Liver (tissue), 9 donors: ENCODE results near the gene CARMIL3. TPM values are rescaled to one million over a fixed set of nuclear protein-coding genes. Genes with fewer than 3 reads are reported as not detected.
"Not testable (repeated sequence)": the region's sequence is repeated elsewhere in the genome, so short reads cannot be mapped to it uniquely, and the experiment has no call there.

ENCODE experiments used
- DNase-seq: peaks from one replicate; pipeline ENCODE4 v3.0.0-alpha.2; 2017; ENCODE audit warnings: low spot score
- H3K27ac ChIP-seq, 2 donors: one replicate each; pipeline ENCODE4 v1.7.0; 2013; ENCODE audit warnings: inconsistent platforms in 2 of 2, low read length in 2 of 2, control low read depth in 1 of 2, low read depth in 1 of 2, mild to moderate bottlenecking in 1 of 2
- H3K27me3 ChIP-seq, 4 donors: one replicate each; pipeline versions ENCODE4 v1.6.1 to v1.7.0; 2013; ENCODE audit warnings: low read length in 3 of 4, inconsistent platforms in 1 of 4, mild to moderate bottlenecking in 1 of 4, moderate library complexity in 1 of 4; ENCODE audit not compliant: control insufficient read depth in 4 of 4, insufficient read depth in 4 of 4
- H3K36me3 ChIP-seq, 4 donors: one replicate each; pipeline versions ENCODE4 v1.6.1 to v1.7.0; 2013; ENCODE audit warnings: low read length in 3 of 4, mild to moderate bottlenecking in 3 of 4, low read depth in 1 of 4, moderate library complexity in 1 of 4; ENCODE audit not compliant: control insufficient read depth in 4 of 4, insufficient read depth in 3 of 4
- H3K4me1 ChIP-seq, 4 donors: one replicate each; pipeline versions ENCODE4 v1.6.1 to v1.7.0; 2013; ENCODE audit warnings: low read length in 3 of 4, mild to moderate bottlenecking in 3 of 4, moderate library complexity in 1 of 4; ENCODE audit not compliant: control insufficient read depth in 4 of 4, insufficient read depth in 4 of 4
- H3K4me3 ChIP-seq, 3 donors: one replicate each; pipeline versions ENCODE4 v1.6.1 to v1.7.0; 2013; ENCODE audit warnings: low read length in 3 of 3, control low read depth in 1 of 3, low read depth in 1 of 3, mild to moderate bottlenecking in 1 of 3
- H3K9ac ChIP-seq, 2 donors: one replicate each; pipeline ENCODE4 v1.7.0; 2013; ENCODE audit warnings: low read length in 2 of 2, mild to moderate bottlenecking in 2 of 2, moderate library complexity in 2 of 2, control low read depth in 1 of 2, low read depth in 1 of 2
- H3K9me3 ChIP-seq, 4 donors: one replicate each; pipeline versions ENCODE4 v1.6.1 to v1.7.0; 2013; ENCODE audit warnings: low read length in 3 of 4; ENCODE audit not compliant: control insufficient read depth in 4 of 4
- ATF3 ChIP-seq: IDR thresholded peaks from 2 replicates; pipeline ENCODE4 v1.6.1; 2016; ENCODE audit warnings: antibody characterized with exemption
- CTCF ChIP-seq: fragments of 150-350 bp; IDR thresholded peaks from 2 replicates; pipeline ENCODE4 v1.5.1; 2017; ENCODE audit warnings: improper control_type of control experiment, low read depth, low read length; ENCODE audit not compliant: missing input control
- EGR1 ChIP-seq, 2 donors: IDR thresholded peaks; 2 replicates each; pipeline ENCODE4 v1.6.1; 2016 to 2018; ENCODE audit warnings: antibody characterized with exemption in 2 of 2, low read depth in 2 of 2
- FOXA1 ChIP-seq: IDR thresholded peaks from 2 replicates; pipeline ENCODE4 v1.6.1; 2016; ENCODE audit warnings: antibody characterized with exemption
- GABPA ChIP-seq, 2 donors: IDR thresholded peaks in 1 of 2; conservative IDR thresholded peaks in 1 of 2; 2 replicates each; pipeline ENCODE4 v1.6.1; 2016; ENCODE audit warnings: antibody characterized with exemption in 2 of 2, mild to moderate bottlenecking in 1 of 2, moderate library complexity in 1 of 2
- HNF4A ChIP-seq, 2 donors: conservative IDR thresholded peaks; 2 replicates each; pipeline ENCODE4 v1.6.1; 2016; ENCODE audit warnings: antibody characterized with exemption in 2 of 2, mild to moderate bottlenecking in 2 of 2
- HNF4G ChIP-seq: IDR thresholded peaks from 2 replicates; pipeline ENCODE4 v1.6.1; 2016; ENCODE audit warnings: antibody characterized with exemption
- JUND ChIP-seq, 2 donors: IDR thresholded peaks; 2 replicates each; pipeline ENCODE4 v1.6.1; 2016; ENCODE audit warnings: antibody characterized with exemption in 2 of 2
- NR2F2 ChIP-seq: IDR thresholded peaks from 2 replicates; pipeline ENCODE4 v1.6.1; 2016; ENCODE audit warnings: antibody characterized with exemption
- RAD21 ChIP-seq, 2 donors: IDR thresholded peaks; 2 replicates each; pipeline ENCODE4 v1.6.1; 2016; ENCODE audit warnings: antibody characterized with exemption in 2 of 2, mild to moderate bottlenecking in 2 of 2
- REST ChIP-seq: IDR thresholded peaks from 2 replicates; pipeline ENCODE4 v1.6.1; 2016; ENCODE audit warnings: antibody characterized with exemption, mild to moderate bottlenecking
- RXRA ChIP-seq, 2 donors: IDR thresholded peaks; 2 replicates each; pipeline ENCODE4 v1.6.1; 2017 to 2018; ENCODE audit warnings: antibody characterized with exemption in 2 of 2, mild to moderate bottlenecking in 1 of 2
- SP1 ChIP-seq: IDR thresholded peaks from 2 replicates; pipeline ENCODE4 v1.6.1; 2018; ENCODE audit warnings: antibody characterized with exemption, mild to moderate bottlenecking
- TAF1 ChIP-seq: conservative IDR thresholded peaks from 2 replicates; pipeline ENCODE4 v1.6.1; 2016; ENCODE audit warnings: antibody characterized with exemption, mild to moderate bottlenecking
- YY1 ChIP-seq: IDR thresholded peaks from 2 replicates; pipeline ENCODE4 v1.6.1; 2016; ENCODE audit warnings: antibody characterized with exemption, mild to moderate bottlenecking
- ZBTB33 ChIP-seq: IDR thresholded peaks from 2 replicates; pipeline ENCODE4 v1.6.1; 2016; ENCODE audit warnings: antibody characterized with exemption
- WGBS: extraction: QIAGEN DNeasy Blood & Tissue Kit; methylation state at CpG from one replicate; pipeline ENCODE4 v1.1.7; 2013; 5-methylcytosine and 5-hydroxymethylcytosine counted together
- polyA plus RNA-seq, 2 donors: library from polyadenylated mRNA; stranded (reverse) in 1 of 2; unstranded in 1 of 2; fragments of 200-250 nt in 1 of 2; fragments of >200 nt in 1 of 2; fragmentation: Nextera tagmentation in 1 of 2; extraction: Ambion mirVana in 1 of 2; gene quantifications; one replicate each; pipeline versions ENCODE4 v1.2.1 to v1.2.3, GENCODE V29; 2013 to 2015
- total RNA-seq, 2 donors: library from RNA; depleted of rRNA; stranded (reverse); fragments of >200 nt; gene quantifications; one replicate each; pipeline ENCODE4 v1.2.3, GENCODE V29; 2014
- donor health status: healthy.
- donor health status: healthy.
- donor health status: healthy.
- donor health status: healthy.
- donor health status: healthy.

CARMIL3 gene
- total and polyA plus RNA-seq, 4 donors = 0.05 to 0.17 (median 0.17) TPM

- TF ChIP-seq CTCF (no peak), ATF3 (no peak), SP1 (no peak), JUND (IDR thresholded peaks at IDR 0.05) (no peak), RXRA (IDR thresholded peaks at IDR 0.05) (no peak), EGR1 (IDR thresholded peaks at IDR 0.05; ENCODE audit: low read depth in 2 of 2) (no peak), TAF1 (no peak), YY1 (no peak)
Measured at GRCh38 chr14:24103451-24103850, 51.6 kb downstream of the CARMIL3 start (continued).

- H3K4me3 ChIP-seq, DNase-seq, H3K27me3 ChIP-seq, H3K9me3 ChIP-seq, H3K9ac ChIP-seq: not testable (repeated sequence)
- peak overlapping the region; percentile 16 to 53 for H3K27ac ChIP-seq
- peaks cover 4 to 76% (median 51%) of the 10 kb centered on the region in 4 donors for H3K4me1 ChIP-seq
- H3K36me3 ChIP-seq = peaks cover under 1 to 25% (median 5%) of the 10 kb centered on the region in 4 donors
- 69% methylated on average over 8 of the region's 8 CpGs for WGBS
Measured at GRCh38 chr14:24105609-24106239, 53.9 kb downstream of the CARMIL3 start.

GRCh38 chr14:24106672-24107271 is 55.0 kb downstream of the CARMIL3 start:
- 60% methylated on average over 4 of the region's 4 CpGs for WGBS
- peaks cover 4 to 71% (median 52%) of the 10 kb centered on the region in 4 donors for H3K4me1 ChIP-seq

More at GRCh38 chr14:24106672-24107271, 55.0 kb downstream of the CARMIL3 start:
- no peak for TF ChIP-seq ATF3
- no peak for TF ChIP-seq ZBTB33
- TF ChIP-seq REST = no peak
- no peak for TF ChIP-seq HNF4G
- no peak for TF ChIP-seq RAD21 (IDR thresholded peaks at IDR 0.05)
- TF ChIP-seq GABPA (IDR thresholded peaks at IDR 0.05 in 1 of 2, conservative IDR thresholded peaks at IDR 0.05 in 1 of 2) = no peak
- no peak for TF ChIP-seq YY1
- TF ChIP-seq JUND (IDR thresholded peaks at IDR 0.05) = no peak
- no peak for TF ChIP-seq RXRA (IDR thresholded peaks at IDR 0.05)
- no peak for TF ChIP-seq CTCF
- no peak for TF ChIP-seq SP1
- no peak for TF ChIP-seq FOXA1
- TF ChIP-seq TAF1 = no peak
- no peak for TF ChIP-seq EGR1 (IDR thresholded peaks at IDR 0.05; ENCODE audit: low read depth in 2 of 2)
- TF ChIP-seq HNF4A (conservative IDR thresholded peaks at IDR 0.05) = no peak
- no peak for TF ChIP-seq NR2F2
- Histone ChIP-seq H3K9me3 (no peaks in the 10 kb centered on the region), H3K36me3 (peaks cover 0 to 19% (median 5%) of the 10 kb centered on the region in 4 donors), H3K27me3 (no peaks in the 10 kb centered on the region), H3K27ac (no peak overlapping the region), H3K9ac (no peak overlapping the region), H3K4me3 (no peak overlapping the region)
- no peak for DNase-seq
